A549 (cell line): ENCODE measurements around the gene JARID2. TPM values are rescaled to one million over a fixed set of nuclear protein-coding genes. Genes with fewer than 3 reads are reported as not detected.
"Not testable (repeated sequence)": the region's sequence is repeated elsewhere in the genome, so short reads cannot be mapped to it uniquely, and the experiment has no call there.

ENCODE experiments used
- ATAC-seq, 2 experiments: fragments of 200-7000 bp in 1 of 2; fragments of >200 bp in 1 of 2; cut with Nextera tagmentation in 1 of 2; cut with Tn5 transposase in 1 of 2; 3 replicates each; pipeline versions ENCODE4 v1.8.0 to v1.9.1; 2018 to 2020; ENCODE audit warnings: mild to moderate bottlenecking in 1 of 2, moderate library complexity in 1 of 2
- CTCF ChIA-PET: fragments of 300-600 bp; sonication (Branson Sonifier 250); formaldehyde crosslinking; extraction: SDS; loops from one replicate; lab custom pipeline; 2021; ENCODE audit warnings: antibody characterized with exemption, inconsistent platforms; lab: Yijun Ruan, JAX
- POLR2A ChIA-PET: fragments of 350-600 bp; formaldehyde crosslinking; extraction: SDS; loops from one replicate; lab custom pipeline; 2021; ENCODE audit warnings: antibody characterized with exemption, inconsistent platforms; lab: Yijun Ruan, JAX
- DNase-seq, 2 experiments: peaks; one replicate each; pipeline versions ENCODE4 v3.0.0 to v3.0.0-alpha.2; 2011 to 2016; ENCODE audit warnings: low read depth in 1 of 2, low spot score in 1 of 2
- FAIRE-seq: peaks from 2 replicates; lab custom pipeline; 2011; peaks lifted over from hg19 to GRCh38; lab: Jason Lieb, UNC
- H3K27ac ChIP-seq, 2 experiments: fragments of >200 bp; sonication (Bioruptor Twin); formaldehyde crosslinking; 3 replicates each; pipeline ENCODE4 v1.5.1; 2016 to 2017
- H3K4me1 ChIP-seq: fragments of >200 bp; sonication (Bioruptor Twin); formaldehyde crosslinking; 3 replicates; pipeline ENCODE4 v1.6.1; 2016
- H3K4me2 ChIP-seq: fragments of >200 bp; sonication (Bioruptor Twin); formaldehyde crosslinking; 3 replicates; pipeline ENCODE4 v1.6.1; 2016
- H3K4me3 ChIP-seq: fragments of >200 bp; sonication (Bioruptor Twin); formaldehyde crosslinking; 3 replicates; pipeline ENCODE4 v1.5.1; 2016
- H3K9me3 ChIP-seq: fragments of >200 bp; sonication (Bioruptor Twin); formaldehyde crosslinking; 3 replicates; pipeline ENCODE4 v1.6.1; 2016
- CBX2 ChIP-seq: fragments of 200-600 bp; sonication (generic); IDR thresholded peaks from 2 replicates; pipeline ENCODE4 v1.6.1; 2016; ENCODE audit warnings: low read depth, mild to moderate bottlenecking, borderline replicate concordance
- CTCF ChIP-seq: fragments of >200 bp; sonication (Bioruptor Twin); formaldehyde crosslinking; IDR thresholded peaks from 3 replicates; pipeline ENCODE4 v1.5.1; 2016
- EHMT2 ChIP-seq: fragments of 200-600 bp; sonication (generic); IDR thresholded peaks from 2 replicates; pipeline ENCODE4 v1.6.1; 2016; ENCODE audit warnings: antibody characterized with exemption, low read depth, mild to moderate bottlenecking, moderate library complexity
- FOSL2 ChIP-seq, 2 experiments: fragments of 450-650 bp in 1 of 2; fragments of >200 bp in 1 of 2; sonication (Bioruptor Twin) in 1 of 2; formaldehyde crosslinking; IDR thresholded peaks; 2 replicates each; pipeline versions ENCODE4 v1.5.0 to v1.6.1; 2016 to 2020; ENCODE audit warnings: mild to moderate bottlenecking in 1 of 2, moderate library complexity in 1 of 2
- FOXS1 ChIP-seq: fragments of 250-450 bp; sonication (Bioruptor Pico); IDR thresholded peaks from 2 replicates; pipeline ENCODE4 v1.5.0; 2020; ENCODE audit warnings: mild to moderate bottlenecking, moderate library complexity
- HES2 ChIP-seq: fragments of >200 bp; sonication (Bioruptor Twin); formaldehyde crosslinking; IDR thresholded peaks from 2 replicates; pipeline ENCODE4 v1.6.1; 2016
- HOXA7 ChIP-seq: fragments of 250-450 bp; sonication (Bioruptor Pico); IDR thresholded peaks from 2 replicates; pipeline ENCODE4 v1.5.0; 2020; ENCODE audit warnings: mild to moderate bottlenecking, moderate library complexity
- NR3C1 ChIP-seq: fragments of >200 bp; sonication (Bioruptor Twin); formaldehyde crosslinking; IDR thresholded peaks from 3 replicates; pipeline ENCODE4 v1.6.1; 2017
- PHF8 ChIP-seq: fragments of 200-600 bp; sonication (generic); IDR thresholded peaks from 2 replicates; pipeline ENCODE4 v1.6.1; 2016; ENCODE audit warnings: low read depth, mild to moderate bottlenecking, antibody characterized with exemption, moderate library complexity, borderline replicate concordance
- RCOR1 ChIP-seq: fragments of 150-350 bp; IDR thresholded peaks from 2 replicates; pipeline ENCODE4 v1.6.1; 2014; ENCODE audit warnings: antibody characterized with exemption, low read length, low read depth
- RNF2 ChIP-seq: fragments of 200-600 bp; sonication (generic); IDR thresholded peaks from 2 replicates; pipeline ENCODE4 v1.6.1; 2016; ENCODE audit warnings: low read depth, mild to moderate bottlenecking, antibody characterized with exemption, moderate library complexity, borderline replicate concordance
- TP53 ChIP-seq: fragments of 250-450 bp; sonication (Bioruptor Pico); IDR thresholded peaks from 2 replicates; pipeline ENCODE4 v1.5.0; 2021; ENCODE audit warnings: mild to moderate bottlenecking, moderate library complexity
- ZC3H11A ChIP-seq: fragments of 450-650 bp; IDR thresholded peaks from 2 replicates; pipeline ENCODE4 v1.6.1; 2014; ENCODE audit warnings: antibody characterized with exemption, mild to moderate bottlenecking
- WGBS: methylation state at CpG from one replicate; pipeline ENCODE4 v1.1.6; 2017; ENCODE audit errors: missing lambda C conversion rate; 5-methylcytosine and 5-hydroxymethylcytosine counted together
- polyA plus RNA-seq, 4 experiments: library from polyadenylated mRNA; depleted of rRNA in 3 of 4; stranded (reverse); fragments of >200 nt; fragmentation: RNase III in 1 of 4; extraction: RNeasy Plus Mini Kit Qiagen cat#74134 plus additional on column Dnase treatment in 1 of 4; gene quantifications; 2 replicates in 3 of 4; 3 replicates in 1 of 4; pipeline ENCODE4 v1.2.3, GENCODE V29; 2011 to 2017
- TF ChIP-seq, protein P1 (sequence below): fragments of 250-450 bp; sonication (Bioruptor Pico); IDR thresholded peaks from 2 replicates; pipeline ENCODE4 v1.5.0; 2020; ENCODE audit warnings: low read depth, mild to moderate bottlenecking, moderate library complexity
- TF ChIP-seq, protein P2 (sequence below): IDR thresholded peaks from 2 replicates; pipeline ENCODE4 v1.6.1; 2012
- TF ChIP-seq, protein P3 (sequence below): fragments of 450-650 bp; IDR thresholded peaks from 2 replicates; pipeline ENCODE4 v1.6.1; 2014; ENCODE audit warnings: antibody characterized with exemption

JARID2 gene
- polyA plus RNA-seq, 2 of the 4 experiments (the other 2 are of a cell fraction), result 7.8 to 8.3 TPM

GRCh38 chr6:15322781-15323536 lies 77.1 kb downstream of the JARID2 start (continued):
- TF ChIP-seq, protein P1, sequence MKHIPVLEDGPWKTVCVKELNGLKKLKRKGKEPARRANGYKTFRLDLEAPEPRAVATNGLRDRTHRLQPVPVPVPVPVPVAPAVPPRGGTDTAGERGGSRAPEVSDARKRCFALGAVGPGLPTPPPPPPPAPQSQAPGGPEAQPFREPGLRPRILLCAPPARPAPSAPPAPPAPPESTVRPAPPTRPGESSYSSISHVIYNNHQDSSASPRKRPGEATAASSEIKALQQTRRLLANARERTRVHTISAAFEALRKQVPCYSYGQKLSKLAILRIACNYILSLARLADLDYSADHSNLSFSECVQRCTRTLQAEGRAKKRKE (CRISPR knock-in tag), result no peak
- TF ChIP-seq FOXS1, result no peak
- TF ChIP-seq, protein P2, sequence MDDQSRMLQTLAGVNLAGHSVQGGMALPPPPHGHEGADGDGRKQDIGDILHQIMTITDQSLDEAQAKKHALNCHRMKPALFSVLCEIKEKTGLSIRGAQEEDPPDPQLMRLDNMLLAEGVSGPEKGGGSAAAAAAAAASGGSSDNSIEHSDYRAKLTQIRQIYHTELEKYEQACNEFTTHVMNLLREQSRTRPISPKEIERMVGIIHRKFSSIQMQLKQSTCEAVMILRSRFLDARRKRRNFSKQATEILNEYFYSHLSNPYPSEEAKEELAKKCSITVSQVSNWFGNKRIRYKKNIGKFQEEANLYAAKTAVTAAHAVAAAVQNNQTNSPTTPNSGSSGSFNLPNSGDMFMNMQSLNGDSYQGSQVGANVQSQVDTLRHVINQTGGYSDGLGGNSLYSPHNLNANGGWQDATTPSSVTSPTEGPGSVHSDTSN, result no peak

DNA sequence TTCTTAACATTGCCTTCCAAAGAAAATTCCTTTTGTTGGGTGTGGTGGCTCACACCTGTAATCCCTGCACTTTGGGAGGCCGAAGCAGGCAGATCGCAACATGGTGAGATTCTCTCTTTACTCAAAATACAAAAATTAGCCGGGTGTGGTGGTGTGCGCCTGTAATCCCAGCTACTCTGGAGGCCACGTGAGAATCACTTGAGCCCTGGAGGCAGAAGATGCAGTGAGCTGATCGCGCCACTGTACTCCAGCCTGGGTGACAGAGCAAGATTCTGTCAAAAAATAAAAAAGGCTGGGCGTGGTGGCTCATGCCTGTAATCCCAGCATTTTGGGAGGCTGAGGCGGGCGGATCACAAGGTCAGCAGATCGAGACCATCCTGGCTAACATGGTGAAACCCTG lies 77.7 kb downstream of the JARID2 start:
- POLR2A ChIA-PET, FAIRE-seq, ATAC-seq, H3K4me2 ChIP-seq, H3K9me3 ChIP-seq, DNase-seq, H3K4me3 ChIP-seq, H3K27ac ChIP-seq: not testable (repeated sequence)
- CTCF ChIA-PET, result interaction anchor here (1.2 to 1.8 kb wide), 2 partner anchors 66 to 141 kb away, joined by 3 to 4 read pairs; no protein-coding TSS in a partner anchor
- WGBS, result 92% methylated on average over 9 of the region's 11 CpGs
- H3K4me1 ChIP-seq, result peaks cover 34% of the 10 kb centered on the region; the same call in 2 of the 3 replicates

- Histone ChIP-seq H3K4me3 (no peak overlapping the region), H3K9me3 (no peaks in the 10 kb centered on the region), H3K4me1 (peaks cover 43% of the 10 kb centered on the region), H3K27ac (no peak overlapping the region), H3K4me2 (no peak overlapping the region)
- no peak for TF ChIP-seq PHF8
- TF ChIP-seq, protein P1 (CRISPR knock-in tag), result no peak
- no peak for TF ChIP-seq TP53 (CRISPR knock-in tag)
- no peak for TF ChIP-seq FOSL2 (IDR thresholded peaks at IDR 0.05)
- no peak for TF ChIP-seq FOSL2 (CRISPR knock-in tag; IDR thresholded peaks at IDR 0.05)
- 92% methylated on average over 8 of the region's 8 CpGs for WGBS
- DNase-seq (no peak), FAIRE-seq (no peak), ATAC-seq (no peak)
- CTCF ChIA-PET, result interaction anchor here (0.6 to 1.8 kb wide), 3 partner anchors 57 to 140 kb away, joined by 3 to 4 read pairs (median 3); no protein-coding TSS in a partner anchor
- POLR2A ChIA-PET, result no interaction called here
Observed at GRCh38 chr6:15324427-15324985, 78.6 kb downstream of the JARID2 start.

- Histone ChIP-seq H3K9me3 (no peaks in the 10 kb centered on the region), H3K4me3 (no peak overlapping the region), H3K27ac (no peak overlapping the region), H3K4me1 (peaks cover 51% of the 10 kb centered on the region), H3K4me2 (no peak overlapping the region)
- DNase-seq (no peak), ATAC-seq (no peak), FAIRE-seq (no peak)
- WGBS, result 84% methylated on average over 5 of the region's 5 CpGs
- ChIA-PET CTCF (no interaction called here), POLR2A (no interaction called here)
- TF ChIP-seq TP53 (CRISPR knock-in tag) (no peak), CTCF (no peak), RCOR1 (no peak), EHMT2 (no peak), HOXA7 (CRISPR knock-in tag) (no peak), NR3C1 (no peak), CBX2 (no peak), HES2 (no peak), RNF2 (no peak), ZC3H11A (no peak)
- TF ChIP-seq, protein P1 (CRISPR knock-in tag), result no peak
- TF ChIP-seq, protein P3, sequence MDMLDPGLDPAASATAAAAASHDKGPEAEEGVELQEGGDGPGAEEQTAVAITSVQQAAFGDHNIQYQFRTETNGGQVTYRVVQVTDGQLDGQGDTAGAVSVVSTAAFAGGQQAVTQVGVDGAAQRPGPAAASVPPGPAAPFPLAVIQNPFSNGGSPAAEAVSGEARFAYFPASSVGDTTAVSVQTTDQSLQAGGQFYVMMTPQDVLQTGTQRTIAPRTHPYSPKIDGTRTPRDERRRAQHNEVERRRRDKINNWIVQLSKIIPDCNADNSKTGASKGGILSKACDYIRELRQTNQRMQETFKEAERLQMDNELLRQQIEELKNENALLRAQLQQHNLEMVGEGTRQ, result no peak
Observed at GRCh38 chr6:15325540-15325955, 79.7 kb downstream of the JARID2 start.
